Astrocyte (in vitro differentiated cells and primary cell): ENCODE results near the gene PTX4. TPM values are rescaled to one million over a fixed set of nuclear protein-coding genes. Genes with fewer than 3 reads are reported as not detected.

Experiments used
- DNase-seq: peaks from one replicate; pipeline ENCODE4 v3.0.0-alpha.2; 2010; ENCODE audit warnings: low read depth
- FAIRE-seq: peaks from 2 replicates; lab custom pipeline; 2011; peaks lifted over from hg19 to GRCh38; lab: Jason Lieb, UNC
- H2AFZ ChIP-seq: 2 replicates; pipeline ENCODE4 v1.6.0; 2012; ENCODE audit warnings: low read depth, low read length, inconsistent platforms
- H3K27ac ChIP-seq: 2 replicates; pipeline ENCODE4 v1.5.1; 2011; ENCODE audit warnings: low read depth, low read length, inconsistent platforms
- H3K27me3 ChIP-seq: 2 replicates; pipeline ENCODE4 v1.6.0; 2011; ENCODE audit warnings: low read length, inconsistent platforms; ENCODE audit not compliant: insufficient read depth
- H3K36me3 ChIP-seq: 2 replicates; pipeline ENCODE4 v1.5.1; 2011; ENCODE audit warnings: low read length, inconsistent platforms; ENCODE audit not compliant: insufficient read depth
- H3K4me1 ChIP-seq: 2 replicates; pipeline ENCODE4 v1.5.1; 2011; ENCODE audit warnings: low read length, inconsistent platforms; ENCODE audit not compliant: insufficient read depth
- H3K4me2 ChIP-seq: 2 replicates; pipeline ENCODE4 v1.6.0; 2012; ENCODE audit warnings: low read length, inconsistent platforms
- H3K4me3 ChIP-seq: 2 replicates; pipeline ENCODE4 v1.5.1; 2011; ENCODE audit warnings: low read depth, mild to moderate bottlenecking, low read length, inconsistent platforms; ENCODE audit not compliant: insufficient read depth
- H3K79me2 ChIP-seq: 2 replicates; pipeline ENCODE4 v1.6.0; 2012; ENCODE audit warnings: mild to moderate bottlenecking, low read length, inconsistent platforms; ENCODE audit not compliant: insufficient read depth
- H3K9ac ChIP-seq: 2 replicates; pipeline ENCODE4 v1.6.0; 2012; ENCODE audit warnings: mild to moderate bottlenecking, low read length, inconsistent platforms
- H3K9me3 ChIP-seq: 2 replicates; pipeline ENCODE4 v1.5.1; 2012; ENCODE audit warnings: low read depth, mild to moderate bottlenecking, low read length, inconsistent platforms; ENCODE audit not compliant: insufficient read depth
- H4K20me1 ChIP-seq: 2 replicates; pipeline ENCODE4 v1.6.0; 2012; ENCODE audit warnings: low read length, inconsistent platforms; ENCODE audit not compliant: insufficient read depth
- H3K27ac Mint-ChIP-seq: one replicate; pipeline ENCODE4 v1.8.0; 2021; ENCODE audit warnings: mild to moderate bottlenecking, mixed read lengths; ENCODE audit not compliant: unreplicated experiment
- H3K27me3 Mint-ChIP-seq: one replicate; pipeline ENCODE4 v1.8.0; 2021; ENCODE audit warnings: low read depth, mixed read lengths; ENCODE audit not compliant: unreplicated experiment
- H3K36me3 Mint-ChIP-seq: one replicate; pipeline ENCODE4 v1.8.0; 2021; ENCODE audit warnings: low read depth, mixed read lengths; ENCODE audit not compliant: unreplicated experiment
- H3K4me1 Mint-ChIP-seq: one replicate; pipeline ENCODE4 v1.8.0; 2021; ENCODE audit warnings: low read depth, mixed read lengths; ENCODE audit not compliant: unreplicated experiment
- H3K4me3 Mint-ChIP-seq: one replicate; pipeline ENCODE4 v1.8.0; 2021; ENCODE audit warnings: mild to moderate bottlenecking, moderate library complexity, mixed read lengths; ENCODE audit not compliant: unreplicated experiment
- H3K9me3 Mint-ChIP-seq: one replicate; pipeline ENCODE4 v1.8.0; 2021; ENCODE audit warnings: mild to moderate bottlenecking, mixed read lengths; ENCODE audit not compliant: unreplicated experiment
- CTCF ChIP-seq: IDR thresholded peaks from 2 replicates; pipeline ENCODE4 v1.5.1; 2011; ENCODE audit warnings: low read depth, mild to moderate bottlenecking, inconsistent platforms, low read length, moderate library complexity; ENCODE audit not compliant: insufficient read depth
- EZH2 ChIP-seq: IDR thresholded peaks from 2 replicates; pipeline ENCODE4 v1.6.1; 2012; ENCODE audit warnings: mild to moderate bottlenecking, low read length, inconsistent platforms; ENCODE audit not compliant: insufficient read depth
- total RNA-seq: library from RNA; stranded (reverse); gene quantifications from 2 replicates; pipeline ENCODE4 v1.2.1, GENCODE V29; 2021

PTX4 gene
- total RNA-seq, 1 donor from 2014 or later = not detected

GRCh38 chr16:1505073-1505844 is 16.5 kb upstream of the PTX4 start:
- FAIRE-seq (no peak), DNase-seq (no peak)
- no peak overlapping the region for H3K4me3 Mint-ChIP-seq
- no peaks in the 10 kb centered on the region for H3K4me1 Mint-ChIP-seq
- Histone ChIP-seq H3K9me3 (no peaks in the 10 kb centered on the region), H3K4me2 (no peak overlapping the region), H3K36me3 (no peaks in the 10 kb centered on the region), H3K79me2 (no peaks in the 10 kb centered on the region), H3K9ac (no peak overlapping the region), H3K4me3 (no peak overlapping the region), H3K27ac (no peak overlapping the region), H2AFZ (no peak overlapping the region), H3K27me3 (no peaks in the 10 kb centered on the region), H4K20me1 (no peaks in the 10 kb centered on the region), H3K4me1 (no peaks in the 10 kb centered on the region)
- TF ChIP-seq CTCF = no peak
- TF ChIP-seq EZH2 = no peak
- no peaks in the 10 kb centered on the region for H3K27me3 Mint-ChIP-seq
- no peaks in the 10 kb centered on the region for H3K9me3 Mint-ChIP-seq
- H3K36me3 Mint-ChIP-seq = peaks cover 13% of the 10 kb centered on the region
- H3K27ac Mint-ChIP-seq = no peak overlapping the region

GRCh38 chr16:1503110-1503955 is 14.6 kb upstream of the PTX4 start:
- H3K27ac Mint-ChIP-seq = no peak overlapping the region
- FAIRE-seq (no peak), DNase-seq (no peak)
- H3K36me3 Mint-ChIP-seq = peaks cover 13% of the 10 kb centered on the region
- no peak overlapping the region for H3K9ac ChIP-seq
- no peak overlapping the region for H3K4me3 ChIP-seq
- no peaks in the 10 kb centered on the region for H3K4me1 Mint-ChIP-seq
- no peaks in the 10 kb centered on the region for H3K79me2 ChIP-seq
- no peak for TF ChIP-seq CTCF
- no peak for TF ChIP-seq EZH2
- no peaks in the 10 kb centered on the region for H3K9me3 Mint-ChIP-seq
- H3K4me1 ChIP-seq = no peaks in the 10 kb centered on the region
- no peaks in the 10 kb centered on the region for H3K36me3 ChIP-seq
- H3K9me3 ChIP-seq = no peaks in the 10 kb centered on the region
- no peak overlapping the region for H2AFZ ChIP-seq
- no peaks in the 10 kb centered on the region for H3K27me3 ChIP-seq
- no peaks in the 10 kb centered on the region for H3K27me3 Mint-ChIP-seq
- H4K20me1 ChIP-seq = no peaks in the 10 kb centered on the region
- H3K4me2 ChIP-seq = no peak overlapping the region
- no peak overlapping the region for H3K4me3 Mint-ChIP-seq
- no peak overlapping the region for H3K27ac ChIP-seq
